ENCODE data around the gene MAPK8.

DNA sequence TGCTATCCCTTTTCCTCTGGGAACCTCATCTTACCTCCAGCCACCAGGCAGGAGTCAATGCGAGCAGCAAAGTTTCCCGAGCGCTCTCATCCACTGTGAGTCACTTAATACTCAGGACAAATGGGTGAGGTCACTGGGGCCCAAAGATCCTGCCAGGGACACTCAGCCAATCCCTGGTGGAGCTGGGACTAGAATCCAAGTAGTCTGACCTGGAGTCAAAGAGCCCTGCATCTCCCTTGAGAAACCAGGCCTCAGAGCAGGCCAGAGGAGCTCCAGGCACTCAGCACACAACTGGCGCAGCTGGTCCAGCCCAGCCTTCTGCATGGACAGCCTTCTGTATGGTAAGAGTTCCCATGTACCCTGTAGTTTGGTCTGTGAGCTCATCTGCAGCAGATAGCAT, 142.3 kb downstream of the MAPK8 start:
- no peak for TF ChIP-seq EZH2 (optimal IDR thresholded peaks at IDR 0.05; ENCODE audit: low read depth, low read length)
- TF ChIP-seq CTCF (IDR thresholded peaks at IDR 0.05; ENCODE audit: low read length): no peak
- TF ChIP-seq EZH2phosphoT487 (IDR thresholded peaks at IDR 0.05; ENCODE audit: low read length): no peak

Data from MM.1S (cell line).